Stimulated activated CD8-positive, alpha-beta memory T cell treated with anti-CD3 and anti-CD28 coated beads, Interleukin-4, amount 100 ng/mL, for 1 hour (primary cell): ENCODE results near the gene CYP39A1.

Source experiments
- DNase-seq, 2 donors: peaks; one replicate each; pipeline ENCODE4 v3.0.0-alpha.2; 2020; ENCODE audit warnings: low read depth in 2 of 2, low spot score in 1 of 2

The CYP39A1 gene

GRCh38 chr6:46592046-46592445 is 60.6 kb downstream of the CYP39A1 start:
- DNase-seq: no peak

- DNase-seq: no peak
Observed at GRCh38 chr6:46590765-46591164, 61.9 kb downstream of the CYP39A1 start.

GRCh38 chr6:46586906-46587305 is 65.7 kb downstream of the CYP39A1 start:
- DNase-seq: no peak

GRCh38 chr6:46584586-46584985 is 68.0 kb downstream of the CYP39A1 start:
- no peak for DNase-seq

- no peak for DNase-seq
Observed at GRCh38 chr6:46583721-46584120, 68.9 kb downstream of the CYP39A1 start.

GRCh38 chr6:46583081-46583480 is 69.5 kb downstream of the CYP39A1 start:
- DNase-seq: no peak

GRCh38 chr6:46581459-46582177 is 71.0 kb downstream of the CYP39A1 start:
- DNase-seq: no peak

GRCh38 chr6:46575530-46575929 is 77.1 kb downstream of the CYP39A1 start:
- DNase-seq: no peak

GRCh38 chr6:46573140-46573539 is 79.5 kb downstream of the CYP39A1 start:
- DNase-seq: no peak

GRCh38 chr6:46565531-46565930 is 87.1 kb downstream of the CYP39A1 start:
- no peak for DNase-seq

- no peak for DNase-seq
Observed at GRCh38 chr6:46563924-46564323, 88.7 kb downstream of the CYP39A1 start.

GRCh38 chr6:46556053-46556452 is 96.6 kb downstream of the CYP39A1 start:
- DNase-seq: no peak

- no peak for DNase-seq
Observed at GRCh38 chr6:46555129-46555528, 97.5 kb downstream of the CYP39A1 start.

- no peak for DNase-seq
Observed at GRCh38 chr6:46549155-46549554, 103.5 kb downstream of the CYP39A1 start.

- no peak for DNase-seq
Observed at GRCh38 chr6:46541556-46541955, 111.1 kb downstream of the CYP39A1 start.

- no peak for DNase-seq
Observed at GRCh38 chr6:46539866-46540265, 112.8 kb downstream of the CYP39A1 start.

- no peak for DNase-seq
Observed at GRCh38 chr6:46538800-46539480, 113.7 kb downstream of the CYP39A1 start.

- DNase-seq: no peak
Observed at GRCh38 chr6:46530896-46531295, 121.7 kb downstream of the CYP39A1 start.

GRCh38 chr6:46528961-46529750 is 123.5 kb downstream of the CYP39A1 start:
- no peak for DNase-seq

- DNase-seq: no peak
Observed at GRCh38 chr6:46526607-46527006, 126.0 kb downstream of the CYP39A1 start.

GRCh38 chr6:46525583-46525982 is 127.0 kb downstream of the CYP39A1 start:
- no peak for DNase-seq

GRCh38 chr6:46521464-46521971 is 131.1 kb downstream of the CYP39A1 start:
- DNase-seq: no peak
